Activated naive CD4-positive, alpha-beta T cell treated with anti-CD3 and anti-CD28 coated beads, Interleukin-2, amount 50 U/mL, for 24 hours (primary cell): ENCODE results near the gene CCDC157.

Experiments
- H3K27ac Mint-ChIP-seq: one replicate; pipeline ENCODE4 v1.8.0; 2021; ENCODE audit warnings: mild to moderate bottlenecking, mixed read lengths
- H3K27me3 Mint-ChIP-seq: one replicate; pipeline ENCODE4 v1.8.0; 2021; ENCODE audit warnings: mixed read lengths
- H3K36me3 Mint-ChIP-seq: one replicate; pipeline ENCODE4 v1.8.0; 2021; ENCODE audit warnings: mixed read lengths
- H3K4me1 Mint-ChIP-seq: one replicate; pipeline ENCODE4 v1.8.0; 2021; ENCODE audit warnings: mixed read lengths
- H3K4me3 Mint-ChIP-seq: one replicate; pipeline ENCODE4 v1.8.0; 2021; ENCODE audit warnings: mild to moderate bottlenecking, mixed read lengths
- H3K9me3 Mint-ChIP-seq: one replicate; pipeline ENCODE4 v1.8.0; 2021; ENCODE audit warnings: mixed read lengths

Gene CCDC157

DNA sequence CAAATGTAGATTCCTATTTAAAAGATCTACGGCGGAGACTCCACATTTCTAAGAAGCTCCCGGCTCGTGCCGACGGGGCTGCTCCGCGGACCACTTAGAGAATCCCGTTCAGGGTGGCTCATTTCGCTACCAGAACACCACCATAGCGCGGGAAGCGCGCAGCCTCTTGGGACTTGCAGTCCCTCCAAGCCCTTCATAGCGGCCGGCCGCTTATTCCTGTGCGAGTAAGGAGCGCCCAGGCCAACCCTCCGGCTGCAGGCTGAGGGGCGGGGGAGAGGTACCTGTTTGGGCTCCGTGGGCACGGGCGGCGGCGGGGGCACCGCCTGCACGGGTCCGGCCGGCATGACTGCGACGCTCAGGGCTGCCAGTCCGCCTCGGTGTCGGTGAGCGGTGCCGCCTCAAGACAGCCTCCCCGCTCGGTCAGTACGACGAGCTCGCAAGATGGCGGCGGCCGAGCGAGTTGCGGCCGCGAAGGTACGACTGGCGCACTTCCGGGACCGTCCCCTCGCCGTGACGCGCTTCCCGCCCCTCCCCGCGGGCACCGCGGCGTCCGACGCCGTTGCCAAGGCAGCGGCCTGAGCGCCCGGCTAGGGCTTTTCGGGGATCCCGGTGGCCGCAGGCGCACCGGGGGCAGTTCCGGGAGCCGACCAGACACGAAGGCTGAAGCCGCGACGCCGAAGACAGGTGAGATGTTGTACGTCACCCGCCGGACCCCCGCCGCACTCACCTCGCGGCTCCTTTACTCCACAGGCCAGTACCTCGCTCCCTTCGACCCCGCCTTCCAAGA lies at the start of gene CCDC157, which contains the start of gene SF3A1:
Gene CCDC157, plus strand, starts transcription at position 559 of the 787 bp plus-strand sequence. CDS start 8,994 bp downstream, outside the sequence.
Gene SF3A1, minus strand, starts transcription at position 446 of the 787 bp plus-strand sequence. Its CDS starts 102 bp downstream, at position 344.
- Mint-ChIP-seq H3K36me3 (peaks cover 11% of the 10 kb centered on the region), H3K27me3 (no peaks in the 10 kb centered on the region), H3K4me3 (peak within 1 kb of the TSS; percentile 94), H3K9me3 (no peaks in the 10 kb centered on the region), H3K4me1 (peaks cover 53% of the 10 kb centered on the region), H3K27ac (peak within 1 kb of the TSS; percentile 95)

DNA sequence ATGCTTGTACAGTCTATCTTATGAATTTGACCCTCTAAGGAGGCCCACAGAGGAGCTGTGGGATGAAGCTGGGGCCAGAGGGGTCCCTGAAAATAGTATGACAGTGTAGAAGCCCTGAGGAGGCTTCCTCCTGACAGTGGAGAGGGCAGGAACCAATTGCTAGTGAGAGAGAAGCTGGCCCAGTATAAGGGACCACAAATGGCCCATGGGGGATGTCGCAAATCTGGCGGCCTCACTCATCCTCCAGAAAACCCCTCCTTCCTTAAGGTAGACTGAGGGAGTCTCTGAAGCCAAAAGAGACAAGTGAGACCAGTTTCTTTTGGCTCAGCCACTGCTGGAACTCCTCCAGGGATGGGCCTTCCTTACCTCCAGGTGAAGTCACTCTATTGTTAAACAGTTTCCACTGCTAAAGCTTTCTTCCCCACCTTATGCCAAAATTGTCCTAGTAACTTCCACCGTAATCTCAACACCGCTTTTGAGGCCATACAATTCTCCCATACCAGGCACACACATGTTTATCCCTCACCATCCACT lies 49.7 kb upstream of the CCDC157 start:
- Mint-ChIP-seq H3K4me1 (peaks cover 99% of the 10 kb centered on the region), H3K27me3 (no peaks in the 10 kb centered on the region), H3K27ac (peak overlapping the region; percentile 90), H3K36me3 (peaks cover 3% of the 10 kb centered on the region), H3K9me3 (no peaks in the 10 kb centered on the region), H3K4me3 (peak overlapping the region; percentile 82)

DNA sequence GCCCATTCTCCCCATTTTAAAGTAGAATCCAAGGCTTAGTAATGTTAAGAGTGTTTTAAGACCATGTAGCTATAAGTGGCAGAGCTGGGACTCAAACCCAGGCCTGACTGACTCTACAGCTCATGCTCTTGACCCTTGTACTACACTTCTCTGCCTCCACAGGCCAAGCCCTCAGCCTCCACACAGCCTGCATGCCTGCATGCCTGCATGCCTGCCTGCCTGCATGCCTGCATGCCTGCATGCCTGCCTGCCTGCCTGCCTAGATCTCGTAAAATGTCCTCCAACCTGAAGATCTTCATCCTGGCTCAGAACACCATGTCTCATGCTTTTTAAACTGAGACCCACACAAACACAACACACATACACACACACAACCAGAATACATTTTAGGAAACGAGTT lies 48.7 kb upstream of the CCDC157 start:
- H3K36me3 Mint-ChIP-seq = peaks cover 3% of the 10 kb centered on the region
- no peak overlapping the region for H3K4me3 Mint-ChIP-seq
- peak overlapping the region; percentile 91 for H3K27ac Mint-ChIP-seq
- no peaks in the 10 kb centered on the region for H3K27me3 Mint-ChIP-seq
- peaks cover 99% of the 10 kb centered on the region for H3K4me1 Mint-ChIP-seq
- no peaks in the 10 kb centered on the region for H3K9me3 Mint-ChIP-seq

DNA sequence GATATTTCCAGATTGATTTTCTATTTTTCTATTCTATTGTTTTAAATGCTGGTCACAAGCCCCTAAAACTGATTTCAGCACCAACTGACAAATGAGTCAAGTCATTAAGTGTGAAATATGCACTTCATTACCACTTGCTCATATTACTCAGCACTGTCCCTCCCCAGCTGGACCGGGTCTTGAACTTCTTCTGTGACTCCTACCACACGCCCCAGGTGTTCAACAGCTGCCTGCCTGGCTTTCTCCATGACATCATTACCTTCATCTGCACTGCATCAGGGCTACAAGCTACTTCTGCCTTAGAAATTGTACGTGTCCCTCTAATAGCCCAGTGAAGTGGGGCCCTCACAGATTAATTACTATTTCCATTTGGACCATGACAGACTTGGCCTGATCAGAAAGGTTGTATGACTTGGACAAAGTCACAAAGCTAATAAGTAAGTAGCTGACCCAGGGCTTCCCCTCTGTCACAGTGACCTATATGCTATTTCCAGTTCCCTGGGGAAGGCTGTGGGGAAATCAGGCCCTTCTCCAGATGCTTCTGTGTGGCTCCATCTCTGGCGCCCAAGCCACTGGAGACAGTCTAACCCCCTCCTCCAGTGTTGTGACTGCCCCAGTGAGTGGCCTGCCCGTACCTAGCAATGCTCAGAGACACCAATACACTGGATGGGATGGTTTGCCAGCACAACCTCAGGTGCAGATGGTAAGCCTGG lies 48.1 kb upstream of the CCDC157 start:
- H3K4me3 Mint-ChIP-seq = peak overlapping the region; percentile 15
- no peaks in the 10 kb centered on the region for H3K9me3 Mint-ChIP-seq
- H3K27ac Mint-ChIP-seq = peak overlapping the region; percentile 91
- H3K4me1 Mint-ChIP-seq = peaks cover 97% of the 10 kb centered on the region
- peaks cover 2% of the 10 kb centered on the region for H3K36me3 Mint-ChIP-seq
- no peaks in the 10 kb centered on the region for H3K27me3 Mint-ChIP-seq

DNA sequence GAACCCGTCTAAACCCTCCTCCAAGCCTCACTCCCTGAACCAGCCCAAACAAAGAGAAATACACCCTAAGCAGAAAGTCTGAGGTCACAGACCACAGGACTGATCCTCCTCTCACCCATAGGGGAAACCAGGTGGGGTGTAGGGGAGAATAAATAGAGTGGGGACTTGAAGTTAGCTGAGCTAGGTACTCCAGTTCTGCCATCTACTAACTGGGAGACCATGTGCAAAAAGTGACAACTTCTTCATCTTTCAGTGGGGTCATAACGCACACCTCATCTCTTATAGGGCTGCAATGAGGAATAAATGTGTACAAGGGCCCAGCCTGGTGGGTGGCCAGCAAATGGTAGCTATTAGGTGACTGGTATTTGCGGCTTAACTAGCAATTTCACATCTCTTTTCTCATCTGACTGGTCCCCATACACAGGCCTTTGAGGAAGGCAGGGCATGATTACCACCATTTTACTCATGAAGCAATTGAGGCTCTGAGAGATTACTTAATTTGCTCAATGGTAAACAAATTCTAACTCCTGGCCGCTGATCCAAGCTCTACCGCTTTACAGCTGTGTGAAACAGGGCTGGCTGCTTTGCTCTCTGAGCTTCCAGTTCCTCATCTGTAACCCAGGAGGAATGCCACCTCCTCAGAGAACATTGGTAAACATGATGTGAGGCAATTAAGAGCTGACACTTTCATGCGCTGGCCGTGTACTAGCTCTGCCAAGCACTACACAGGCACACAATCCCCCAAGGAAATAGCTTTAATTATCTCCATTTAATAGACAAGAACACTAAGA lies 46.7 kb upstream of the CCDC157 start:
- H3K27me3 Mint-ChIP-seq = no peaks in the 10 kb centered on the region

DNA sequence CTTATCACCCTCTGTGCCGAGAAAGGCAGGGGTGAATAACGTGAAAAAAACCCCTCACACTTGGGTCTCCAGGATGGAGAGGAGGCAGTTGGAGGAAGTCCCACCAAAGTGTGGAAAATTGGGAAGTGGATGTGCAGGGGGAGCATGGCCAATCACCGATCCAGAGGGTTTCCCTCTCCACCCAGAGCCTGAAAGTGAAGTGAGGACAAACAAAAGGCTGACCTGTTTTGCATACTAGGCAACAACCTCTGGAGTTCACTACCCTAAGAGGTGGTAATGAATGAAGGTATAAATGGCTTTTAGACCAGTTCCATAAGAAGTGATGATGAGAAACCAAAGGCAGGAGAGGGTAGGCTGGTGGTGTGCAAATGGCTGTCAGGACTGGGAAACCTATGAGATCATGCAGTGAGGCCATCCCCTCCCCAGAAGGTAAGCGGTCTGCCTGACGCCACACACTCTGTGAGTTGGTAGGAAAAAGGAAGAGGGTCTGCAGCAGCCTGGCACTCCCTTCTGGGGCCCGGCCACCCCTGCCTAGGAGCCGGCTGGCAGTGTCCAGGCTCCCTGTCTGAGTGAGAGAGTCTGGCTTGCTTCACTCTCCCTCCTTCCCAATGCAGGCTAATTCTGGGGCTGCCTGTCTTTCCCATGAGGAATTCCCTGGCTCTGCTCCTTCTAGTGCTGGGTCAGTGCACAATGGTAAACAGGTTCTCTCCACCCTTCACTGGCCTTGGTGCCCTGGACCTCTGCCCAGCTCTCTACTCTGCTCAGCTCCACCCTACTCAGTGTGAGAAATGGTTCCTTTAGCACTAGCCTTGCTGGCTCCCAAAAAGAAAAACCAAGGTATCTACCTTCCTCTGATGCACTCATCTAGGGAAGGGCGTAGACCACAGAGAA lies 45.7 kb upstream of the CCDC157 start:
- H3K4me1 Mint-ChIP-seq = peaks cover 97% of the 10 kb centered on the region
- no peaks in the 10 kb centered on the region for H3K27me3 Mint-ChIP-seq
- H3K36me3 Mint-ChIP-seq = peaks cover 6% of the 10 kb centered on the region
- peak overlapping the region; percentile 92 for H3K27ac Mint-ChIP-seq
- H3K4me3 Mint-ChIP-seq = peak overlapping the region; percentile 43
- H3K9me3 Mint-ChIP-seq = no peaks in the 10 kb centered on the region

More for the DNA sequence above, 46.7 kb upstream of the CCDC157 start:
- Mint-ChIP-seq H3K9me3 (no peaks in the 10 kb centered on the region), H3K4me1 (peaks cover 97% of the 10 kb centered on the region), H3K4me3 (peak overlapping the region; percentile 43), H3K27ac (peak overlapping the region; percentile 91), H3K36me3 (peaks cover 4% of the 10 kb centered on the region)

DNA sequence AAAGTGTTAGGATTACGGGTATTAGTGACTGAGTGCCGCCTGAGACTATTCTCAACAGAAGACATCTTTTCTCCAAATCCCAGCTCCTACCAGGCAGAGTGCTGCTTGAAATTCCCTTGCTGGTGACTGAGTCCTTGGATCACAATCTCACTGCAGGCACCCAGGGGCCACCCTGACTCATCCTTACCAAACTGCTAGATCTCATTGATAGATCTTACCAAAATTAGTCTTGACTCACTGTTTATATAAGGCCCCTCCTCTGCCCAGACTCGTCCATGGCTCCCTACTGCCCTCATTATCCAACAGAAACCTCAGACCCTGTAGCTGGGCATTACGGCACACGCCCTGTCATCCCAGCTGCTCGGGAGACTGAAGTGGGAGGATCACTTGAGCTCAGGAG lies 44.8 kb upstream of the CCDC157 start:
- Mint-ChIP-seq H3K9me3 (no peaks in the 10 kb centered on the region), H3K4me1 (peaks cover 97% of the 10 kb centered on the region), H3K27me3 (no peaks in the 10 kb centered on the region), H3K4me3 (peak overlapping the region; percentile 1), H3K27ac (peak overlapping the region; percentile 88), H3K36me3 (peaks cover 6% of the 10 kb centered on the region)

DNA sequence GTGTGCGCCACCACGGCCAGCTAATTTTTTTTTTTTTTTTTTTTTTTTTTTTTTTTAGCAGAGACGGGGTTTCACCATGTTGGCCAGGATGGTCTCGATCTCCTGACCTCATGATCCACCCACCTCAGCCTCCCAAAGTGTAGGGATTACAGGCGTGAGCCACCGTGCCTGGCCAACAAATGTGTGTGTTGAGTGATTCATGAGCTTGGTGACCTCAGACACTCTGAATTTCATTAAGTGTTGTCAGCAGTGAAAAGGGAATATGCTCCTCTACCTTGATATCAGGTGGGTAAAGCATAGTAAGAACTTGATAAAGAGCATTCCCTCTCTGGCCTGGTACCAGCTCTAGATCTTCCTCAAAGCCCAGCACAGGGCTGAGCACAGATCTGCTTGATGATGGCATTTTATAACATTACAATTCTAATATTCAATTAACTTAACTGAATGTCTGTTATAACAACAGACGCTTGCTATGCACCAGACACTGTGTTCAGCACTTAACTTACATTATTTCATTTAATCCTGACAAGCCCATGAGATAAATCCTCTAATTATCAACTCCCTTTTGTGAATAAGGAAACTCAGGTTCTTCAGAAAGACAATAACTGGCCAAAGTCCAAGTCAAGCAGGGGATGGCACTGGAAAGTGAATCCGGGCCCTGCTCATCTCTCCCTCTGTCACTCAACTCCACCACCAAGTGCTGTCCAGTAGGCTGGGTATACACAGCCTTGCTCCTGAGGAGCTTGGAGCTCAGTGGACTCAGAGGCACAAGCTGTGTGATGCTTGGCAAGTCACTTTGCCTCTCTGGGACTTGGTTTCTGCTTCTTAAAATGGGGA lies 43.1 kb upstream of the CCDC157 start:
- peaks cover 98% of the 10 kb centered on the region for H3K4me1 Mint-ChIP-seq
- no peaks in the 10 kb centered on the region for H3K27me3 Mint-ChIP-seq
- no peaks in the 10 kb centered on the region for H3K9me3 Mint-ChIP-seq
- H3K4me3 Mint-ChIP-seq = peak overlapping the region; percentile 40
- H3K27ac Mint-ChIP-seq = peak overlapping the region; percentile 98
- peaks cover 10% of the 10 kb centered on the region for H3K36me3 Mint-ChIP-seq

DNA sequence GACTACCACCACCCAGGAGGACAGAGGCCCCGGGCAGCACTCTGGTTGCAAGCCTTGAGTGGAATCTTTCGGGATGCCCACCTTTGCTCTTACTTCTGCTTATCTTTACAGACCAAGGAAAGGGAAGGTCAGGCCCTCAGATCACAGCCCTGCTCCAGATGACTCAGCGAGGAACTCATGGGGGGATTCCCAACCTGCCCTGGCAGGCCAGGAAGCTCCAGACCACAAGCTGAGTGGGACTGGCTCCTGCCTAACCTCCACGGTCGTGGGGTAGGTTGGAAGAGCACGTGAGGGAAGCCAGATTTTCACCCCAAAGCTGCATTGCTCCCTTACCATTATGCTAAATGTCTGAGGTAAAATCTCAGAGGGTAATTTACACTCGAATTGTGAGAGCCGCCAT lies 41.9 kb upstream of the CCDC157 start:
- no peaks in the 10 kb centered on the region for H3K27me3 Mint-ChIP-seq
- peak overlapping the region; percentile 98 for H3K27ac Mint-ChIP-seq
- peak overlapping the region; percentile 40 for H3K4me3 Mint-ChIP-seq
- peaks cover 12% of the 10 kb centered on the region for H3K36me3 Mint-ChIP-seq
- peaks cover 98% of the 10 kb centered on the region for H3K4me1 Mint-ChIP-seq
- H3K9me3 Mint-ChIP-seq = no peaks in the 10 kb centered on the region

DNA sequence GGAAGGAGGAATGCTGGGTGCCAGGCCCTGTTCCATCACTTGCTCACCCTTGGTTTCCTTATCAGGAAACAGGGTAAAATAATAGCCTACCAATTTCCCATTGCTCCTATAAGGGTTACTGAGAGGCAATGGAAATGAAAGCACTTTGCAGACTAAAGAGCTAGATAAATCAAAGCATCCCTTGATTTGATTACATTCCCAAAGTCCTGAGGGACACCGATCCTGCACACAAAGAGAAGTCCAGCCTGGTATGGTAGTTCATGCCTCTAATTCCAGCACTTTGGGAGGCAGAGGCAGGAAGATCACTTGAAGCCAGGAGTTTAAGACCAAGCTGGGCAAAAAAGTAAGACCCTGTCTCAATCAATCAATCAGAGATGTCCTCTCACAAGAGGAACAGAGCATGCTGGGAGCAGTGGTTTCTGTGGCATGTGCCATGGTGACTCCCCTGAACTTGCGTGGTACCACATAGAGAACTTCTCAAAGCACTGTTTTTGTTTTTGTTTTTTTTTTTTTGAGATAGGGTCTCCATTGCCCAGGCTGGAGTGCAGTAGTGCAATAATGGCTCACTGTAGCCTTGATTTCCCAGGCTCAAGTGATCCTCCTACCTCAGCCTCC lies 40.7 kb upstream of the CCDC157 start:
- Mint-ChIP-seq H3K9me3 (no peaks in the 10 kb centered on the region), H3K4me3 (no peak overlapping the region), H3K36me3 (peaks cover 12% of the 10 kb centered on the region), H3K27me3 (no peaks in the 10 kb centered on the region), H3K4me1 (peaks cover 98% of the 10 kb centered on the region), H3K27ac (peak overlapping the region; percentile 98)

DNA sequence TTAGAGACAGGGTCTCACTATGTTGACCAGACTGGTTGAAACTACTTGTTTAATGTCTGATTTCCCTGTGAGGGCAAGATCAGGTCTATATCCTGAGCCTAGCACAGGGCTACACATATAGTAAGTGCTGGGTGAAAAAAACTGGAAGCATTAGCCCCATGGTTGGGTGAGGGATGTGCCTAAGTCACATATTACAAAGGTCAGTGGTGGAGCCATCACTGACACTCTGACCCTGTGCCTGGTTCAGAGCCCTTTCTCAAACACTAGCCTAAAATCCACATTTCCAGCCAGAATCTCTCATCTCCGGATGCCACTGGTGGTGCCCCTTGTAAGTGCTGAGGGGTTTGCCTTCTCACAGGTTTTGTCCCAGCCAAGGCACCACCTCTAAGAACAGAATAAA lies 39.0 kb upstream of the CCDC157 start:
- H3K36me3 Mint-ChIP-seq = peaks cover 10% of the 10 kb centered on the region
- no peaks in the 10 kb centered on the region for H3K9me3 Mint-ChIP-seq
- no peaks in the 10 kb centered on the region for H3K27me3 Mint-ChIP-seq
- peak overlapping the region; percentile 94 for H3K27ac Mint-ChIP-seq
- peak overlapping the region; percentile 6 for H3K4me3 Mint-ChIP-seq
- peaks cover 94% of the 10 kb centered on the region for H3K4me1 Mint-ChIP-seq

DNA sequence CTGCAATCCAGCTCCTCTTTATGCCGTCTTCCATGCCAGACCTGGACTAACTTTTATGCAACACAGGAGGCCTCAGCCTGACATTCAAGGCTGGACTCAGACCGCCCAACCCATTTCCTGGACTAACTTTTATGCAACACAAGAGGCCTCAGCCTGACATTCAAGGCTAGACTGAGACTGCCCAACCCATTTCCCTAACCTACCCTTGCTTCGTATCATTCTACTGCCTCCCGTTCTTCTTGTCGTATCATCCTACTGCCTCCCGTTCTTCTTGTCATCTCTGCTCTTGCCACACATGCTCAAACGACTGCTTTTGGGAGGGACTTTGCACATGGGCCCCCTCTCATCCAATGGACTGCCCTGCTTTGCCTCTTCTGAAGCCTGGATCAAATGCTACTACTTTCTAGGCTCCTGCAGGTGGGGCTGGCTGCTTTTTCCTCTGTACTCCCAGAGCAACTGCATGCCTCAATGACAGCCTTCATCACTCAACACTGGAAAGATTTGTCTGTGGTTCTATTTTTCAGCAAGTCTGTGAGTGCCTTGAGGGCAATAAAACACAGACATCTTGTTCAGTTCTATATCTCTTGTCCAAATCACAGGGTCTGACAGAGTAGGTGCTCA lies 37.9 kb upstream of the CCDC157 start:
- H3K4me1 Mint-ChIP-seq = peaks cover 95% of the 10 kb centered on the region
- H3K4me3 Mint-ChIP-seq = peak overlapping the region; percentile 37
- H3K27me3 Mint-ChIP-seq = no peaks in the 10 kb centered on the region
- H3K36me3 Mint-ChIP-seq = peaks cover 10% of the 10 kb centered on the region
- H3K27ac Mint-ChIP-seq = peak overlapping the region; percentile 94
- no peaks in the 10 kb centered on the region for H3K9me3 Mint-ChIP-seq

DNA sequence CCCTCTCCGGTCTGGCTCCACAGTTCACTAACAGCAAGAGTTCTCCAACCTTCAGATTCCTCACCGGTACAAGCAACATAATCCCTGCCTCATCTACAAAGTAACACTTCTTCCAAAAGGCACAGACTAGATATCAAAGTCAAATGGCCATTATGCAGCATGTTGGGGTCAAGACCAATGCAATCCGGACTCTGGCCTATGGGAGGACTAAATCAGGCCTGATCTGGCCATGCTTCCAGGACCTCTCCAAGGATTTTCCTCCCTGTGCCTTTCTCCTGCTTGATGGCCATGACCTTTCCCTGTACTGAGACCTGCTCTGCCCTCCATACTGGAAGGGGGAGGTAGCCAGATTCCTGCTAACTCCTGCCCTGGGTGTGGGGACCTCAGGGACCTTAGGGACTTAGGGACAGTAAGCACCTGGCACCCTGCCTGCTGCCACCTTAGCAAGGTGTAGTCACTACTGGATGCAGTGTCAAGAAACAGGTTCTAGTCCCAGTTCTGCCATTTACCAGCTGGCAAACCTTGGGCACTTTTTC lies 36.7 kb upstream of the CCDC157 start:
- no peaks in the 10 kb centered on the region for H3K27me3 Mint-ChIP-seq
- H3K9me3 Mint-ChIP-seq = no peaks in the 10 kb centered on the region
- H3K36me3 Mint-ChIP-seq = peaks cover 8% of the 10 kb centered on the region
- peaks cover 95% of the 10 kb centered on the region for H3K4me1 Mint-ChIP-seq
- H3K27ac Mint-ChIP-seq = peak overlapping the region; percentile 72
- no peak overlapping the region for H3K4me3 Mint-ChIP-seq
